Measurements from ENCODE around the gene TLX1.

TLX1 gene

DNA sequence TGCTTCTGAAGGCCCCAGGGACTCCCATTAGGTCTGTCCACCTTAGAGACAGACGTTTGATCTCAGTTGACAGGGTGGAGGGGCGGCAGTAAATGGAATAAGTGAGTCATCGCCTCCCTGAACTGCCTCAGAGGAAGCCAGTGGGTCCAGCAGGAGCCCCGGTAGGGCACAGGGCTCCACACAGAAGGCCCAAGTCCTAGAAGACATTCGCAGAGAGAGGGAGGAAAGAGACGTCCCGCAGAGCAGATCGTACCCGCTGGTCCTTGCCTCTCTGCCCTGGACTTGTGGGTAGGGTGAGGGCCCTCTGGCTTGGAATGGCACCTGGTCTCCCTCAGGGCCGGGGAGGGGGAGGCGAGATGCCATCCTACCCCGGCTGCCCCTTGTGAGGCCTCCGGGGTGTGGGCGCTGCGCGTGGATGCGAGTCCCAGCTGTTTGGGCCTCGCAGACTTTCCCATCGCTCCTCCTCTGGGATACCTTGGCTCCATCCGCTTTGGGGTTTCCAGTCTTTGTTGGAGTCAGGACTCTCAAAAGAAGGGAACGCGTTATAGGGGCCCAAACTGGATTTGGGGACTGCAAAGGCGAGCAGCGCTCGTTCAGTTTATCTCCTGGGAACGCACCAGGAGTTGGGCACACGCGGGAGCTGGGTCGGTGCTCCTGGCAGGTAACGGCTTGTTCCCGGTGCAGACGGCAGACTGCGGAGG, 5.1 kb downstream of the TLX1 start:
- TF ChIP-seq FOXP2 (optimal IDR thresholded peaks at IDR 0.05; ENCODE audit: borderline replicate concordance, extremely low read depth, extremely low read length, insufficient read depth) (no peak), SIN3A (IDR thresholded peaks at IDR 0.05; ENCODE audit: borderline replicate concordance, insufficient read depth, low read length) (no peak), TAF1 (IDR thresholded peaks at IDR 0.05; ENCODE audit: borderline replicate concordance, insufficient read depth, low read length) (no peak)

DNA sequence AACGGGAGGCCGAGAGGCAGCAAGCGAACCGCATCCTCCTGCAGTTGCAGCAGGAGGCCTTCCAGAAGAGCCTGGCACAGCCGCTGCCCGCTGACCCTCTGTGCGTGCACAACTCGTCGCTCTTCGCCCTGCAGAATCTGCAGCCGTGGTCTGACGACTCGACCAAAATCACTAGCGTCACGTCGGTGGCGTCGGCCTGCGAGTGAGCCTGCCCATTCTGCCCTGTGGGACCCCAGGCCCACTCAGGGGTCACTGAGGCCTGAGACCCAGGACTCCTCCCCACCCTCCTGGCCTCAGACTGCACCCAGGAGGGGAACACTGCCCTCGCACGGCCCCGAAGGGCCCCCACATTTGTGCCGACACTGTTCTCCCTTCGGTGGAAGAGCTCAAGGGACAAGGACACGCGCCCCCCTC, 5.6 kb downstream of the TLX1 start:
- TF ChIP-seq, protein P1, sequence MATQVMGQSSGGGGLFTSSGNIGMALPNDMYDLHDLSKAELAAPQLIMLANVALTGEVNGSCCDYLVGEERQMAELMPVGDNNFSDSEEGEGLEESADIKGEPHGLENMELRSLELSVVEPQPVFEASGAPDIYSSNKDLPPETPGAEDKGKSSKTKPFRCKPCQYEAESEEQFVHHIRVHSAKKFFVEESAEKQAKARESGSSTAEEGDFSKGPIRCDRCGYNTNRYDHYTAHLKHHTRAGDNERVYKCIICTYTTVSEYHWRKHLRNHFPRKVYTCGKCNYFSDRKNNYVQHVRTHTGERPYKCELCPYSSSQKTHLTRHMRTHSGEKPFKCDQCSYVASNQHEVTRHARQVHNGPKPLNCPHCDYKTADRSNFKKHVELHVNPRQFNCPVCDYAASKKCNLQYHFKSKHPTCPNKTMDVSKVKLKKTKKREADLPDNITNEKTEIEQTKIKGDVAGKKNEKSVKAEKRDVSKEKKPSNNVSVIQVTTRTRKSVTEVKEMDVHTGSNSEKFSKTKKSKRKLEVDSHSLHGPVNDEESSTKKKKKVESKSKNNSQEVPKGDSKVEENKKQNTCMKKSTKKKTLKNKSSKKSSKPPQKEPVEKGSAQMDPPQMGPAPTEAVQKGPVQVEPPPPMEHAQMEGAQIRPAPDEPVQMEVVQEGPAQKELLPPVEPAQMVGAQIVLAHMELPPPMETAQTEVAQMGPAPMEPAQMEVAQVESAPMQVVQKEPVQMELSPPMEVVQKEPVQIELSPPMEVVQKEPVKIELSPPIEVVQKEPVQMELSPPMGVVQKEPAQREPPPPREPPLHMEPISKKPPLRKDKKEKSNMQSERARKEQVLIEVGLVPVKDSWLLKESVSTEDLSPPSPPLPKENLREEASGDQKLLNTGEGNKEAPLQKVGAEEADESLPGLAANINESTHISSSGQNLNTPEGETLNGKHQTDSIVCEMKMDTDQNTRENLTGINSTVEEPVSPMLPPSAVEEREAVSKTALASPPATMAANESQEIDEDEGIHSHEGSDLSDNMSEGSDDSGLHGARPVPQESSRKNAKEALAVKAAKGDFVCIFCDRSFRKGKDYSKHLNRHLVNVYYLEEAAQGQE (IDR thresholded peaks at IDR 0.05; ENCODE audit: insufficient read depth in 1 of 2, low read depth in 2 of 2, low read length in 2 of 2) = no peak
- no peak for TF ChIP-seq SIN3A (IDR thresholded peaks at IDR 0.05; ENCODE audit: borderline replicate concordance, insufficient read depth, low read length)
- no peak for TF ChIP-seq POLR2AphosphoS5 (IDR thresholded peaks at IDR 0.05; ENCODE audit: low read depth, low read length)
- no peak for TF ChIP-seq FOXP2 (optimal IDR thresholded peaks at IDR 0.05; ENCODE audit: borderline replicate concordance, extremely low read depth, extremely low read length, insufficient read depth)

DNA sequence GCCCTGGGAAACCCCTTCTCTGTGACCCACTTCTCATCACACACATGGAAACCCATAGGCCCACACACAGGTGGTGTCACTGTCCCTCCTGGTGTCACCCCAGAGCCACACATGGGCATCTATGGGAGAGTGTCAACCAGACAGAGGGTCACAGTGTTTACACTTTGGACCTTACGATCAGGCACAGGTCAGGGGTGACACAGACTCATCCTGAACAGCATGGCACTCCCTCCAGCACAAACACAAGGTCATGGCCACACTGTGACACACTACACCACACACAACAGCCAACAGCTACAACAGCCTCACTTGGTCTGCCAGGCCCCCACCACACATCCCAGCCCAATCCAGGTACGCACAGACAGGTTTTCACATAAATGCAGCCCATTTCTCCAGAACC, 6.2 kb downstream of the TLX1 start:
- no peak for TF ChIP-seq POLR2AphosphoS5 (IDR thresholded peaks at IDR 0.05; ENCODE audit: low read depth, low read length)
- TF ChIP-seq TAF1 (IDR thresholded peaks at IDR 0.05; ENCODE audit: borderline replicate concordance, insufficient read depth, low read length) = no peak
- TF ChIP-seq, protein P1 (IDR thresholded peaks at IDR 0.05; ENCODE audit: insufficient read depth in 1 of 2, low read depth in 2 of 2, low read length in 2 of 2) = no peak
- no peak for TF ChIP-seq FOXP2 (optimal IDR thresholded peaks at IDR 0.05; ENCODE audit: borderline replicate concordance, extremely low read depth, extremely low read length, insufficient read depth)
- no peak for TF ChIP-seq SIN3A (IDR thresholded peaks at IDR 0.05; ENCODE audit: borderline replicate concordance, insufficient read depth, low read length)

DNA sequence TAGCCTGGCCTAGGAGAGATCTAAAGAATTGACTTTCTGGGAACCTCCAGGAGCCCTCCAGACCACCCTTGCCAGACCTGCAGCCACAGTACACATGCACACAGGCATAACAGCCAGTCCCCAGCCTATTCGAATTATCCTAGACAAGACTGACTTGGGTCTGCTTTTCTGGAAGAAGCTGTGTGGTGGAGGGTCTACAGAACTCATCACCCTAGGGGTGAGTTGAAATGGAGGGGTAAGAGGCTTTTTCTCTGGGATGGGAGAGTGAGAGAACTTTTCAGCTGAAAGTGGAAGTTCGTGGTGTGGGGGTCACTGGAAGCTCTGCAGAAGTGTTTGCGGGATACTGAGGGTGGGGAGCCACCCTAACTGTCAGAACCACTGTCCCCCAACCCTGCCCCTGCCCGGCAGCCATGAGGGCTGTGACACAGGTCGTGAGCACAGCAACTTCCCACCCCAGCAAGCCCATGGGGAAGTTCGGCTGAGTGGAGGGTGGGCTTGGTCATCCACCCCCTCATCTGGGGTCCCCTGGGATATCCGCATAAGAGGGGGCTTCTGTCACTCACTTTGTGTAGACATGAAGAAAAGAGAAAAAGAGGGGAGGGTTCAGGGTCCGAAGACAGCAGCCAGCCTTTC, 7.8 kb downstream of the TLX1 start:
- TF ChIP-seq SIN3A (IDR thresholded peaks at IDR 0.05; ENCODE audit: borderline replicate concordance, insufficient read depth, low read length) (no peak), POLR2AphosphoS5 (IDR thresholded peaks at IDR 0.05; ENCODE audit: low read depth, low read length) (no peak), FOXP2 (optimal IDR thresholded peaks at IDR 0.05; ENCODE audit: borderline replicate concordance, extremely low read depth, extremely low read length, insufficient read depth) (no peak), TAF1 (IDR thresholded peaks at IDR 0.05; ENCODE audit: borderline replicate concordance, insufficient read depth, low read length) (no peak)
- TF ChIP-seq, protein P1 (IDR thresholded peaks at IDR 0.05; ENCODE audit: insufficient read depth in 1 of 2, low read depth in 2 of 2, low read length in 2 of 2) = no peak

DNA sequence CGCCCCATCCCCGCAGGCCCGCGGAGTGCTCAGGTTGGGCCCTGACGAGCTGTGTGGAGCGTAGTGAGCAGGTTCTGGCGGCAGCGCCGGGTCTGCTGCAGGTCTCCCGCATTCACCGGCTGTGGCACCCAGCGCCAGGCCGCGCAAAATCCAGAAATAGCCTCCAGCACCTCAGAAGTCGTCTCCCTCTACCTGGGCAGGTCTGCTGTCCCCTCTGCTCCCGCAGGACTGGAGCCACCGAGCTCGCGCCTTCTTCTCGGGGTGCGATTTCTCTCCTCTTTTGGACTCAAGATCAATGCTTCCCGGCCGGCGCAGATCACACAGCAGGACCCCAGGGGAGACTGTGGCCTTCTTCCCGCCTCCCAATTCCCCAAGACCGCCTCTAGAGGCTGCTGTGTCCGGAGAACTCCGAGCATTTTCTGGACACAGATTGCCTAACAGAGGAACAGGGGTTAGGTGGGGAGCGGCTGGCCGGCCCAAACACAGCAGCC, 8.4 kb downstream of the TLX1 start:
- TF ChIP-seq SIN3A (IDR thresholded peaks at IDR 0.05; ENCODE audit: borderline replicate concordance, insufficient read depth, low read length) (no peak), TAF1 (IDR thresholded peaks at IDR 0.05; ENCODE audit: borderline replicate concordance, insufficient read depth, low read length) (no peak), POLR2AphosphoS5 (IDR thresholded peaks at IDR 0.05; ENCODE audit: low read depth, low read length) (no peak), FOXP2 (optimal IDR thresholded peaks at IDR 0.05; ENCODE audit: borderline replicate concordance, extremely low read depth, extremely low read length, insufficient read depth) (no peak)
- TF ChIP-seq, protein P1 (IDR thresholded peaks at IDR 0.05; ENCODE audit: insufficient read depth in 1 of 2, low read depth in 2 of 2, low read length in 2 of 2) = no peak

Data from PFSK-1 (cell line).